Measurements from ENCODE around the gene CUL3. TPM values are rescaled to one million over a fixed set of nuclear protein-coding genes. Genes with fewer than 3 reads are reported as not detected.

Gene CUL3
- total and polyA plus RNA-seq, 2 of the 8 experiments (the other 6 are each of a cell fraction or from before 2014, with no cell fraction given): 28.5 to 113 TPM

DNA sequence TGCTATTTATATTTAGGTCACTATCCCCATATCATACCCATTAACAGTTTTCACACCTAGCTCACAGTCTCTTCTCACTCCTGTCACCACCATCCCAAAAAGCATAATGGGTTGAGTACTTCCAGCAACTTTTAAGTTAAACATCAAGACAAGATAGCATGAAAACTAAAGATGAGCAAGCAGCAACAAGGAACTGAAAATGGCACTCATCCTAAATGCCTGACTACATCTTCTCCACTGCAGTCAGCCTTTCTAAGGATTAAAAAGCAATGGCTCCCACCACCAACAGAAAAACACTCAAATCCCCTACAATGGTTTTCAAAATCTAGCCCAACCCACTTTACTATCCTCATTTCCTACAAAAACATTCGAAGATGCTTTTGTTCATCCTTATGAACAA is 38.2 kb downstream of the CUL3 start:
- Histone ChIP-seq H3K79me2 (ENCODE audit: control insufficient read depth in 1 of 2, insufficient read depth in 2 of 2, low read length in 2 of 2) (peaks cover 3 to 94% of the 10 kb centered on the region in 2 experiments; a peak in 3 of 4 replicates), H2AFZ (ENCODE audit: low read length) (no peak overlapping the region), H3K4ac (replicated peaks; ENCODE audit: insufficient read length, low read depth, low read length) (no peak overlapping the region), H2BK120ac (replicated peaks; ENCODE audit: low read depth, low read length) (no peak overlapping the region), H3K9me3 (ENCODE audit: insufficient read depth in 2 of 2, low read depth in 1 of 2, low read length in 1 of 2) (no peaks in the 10 kb centered on the region), H4K8ac (ENCODE audit: extremely low read depth, insufficient read depth, low read length) (no peak overlapping the region), H3K18ac (ENCODE audit: extremely low read depth, low read length) (no peak overlapping the region), H3K23me2 (ENCODE audit: low read depth, low read length) (no peaks in the 10 kb centered on the region; the same call in 1 of the 2 replicates), H3K27me3 (replicated peaks in 1 of 4; ENCODE audit: control insufficient read depth in 3 of 4, extremely low read depth in 1 of 4, insufficient read depth in 3 of 4, low read length in 3 of 4) (no peaks in the 10 kb centered on the region), H2BK20ac (ENCODE audit: low read length) (no peak overlapping the region), H3K56ac (replicated peaks; ENCODE audit: insufficient read length, low read depth, low read length) (no peak overlapping the region), H4K91ac (replicated peaks; ENCODE audit: insufficient read length, low read length) (no peak overlapping the region), H3K4me2 (ENCODE audit: insufficient read depth in 1 of 2, low read depth in 2 of 2, low read length in 2 of 2) (no peak overlapping the region), H3K4me1 (replicated peaks in 1 of 4; ENCODE audit: control insufficient read depth in 3 of 4, insufficient read depth in 4 of 4, low read length in 3 of 4) (peaks cover 0 to 10% (median 0%) of the 10 kb centered on the region in 4 experiments; a peak in 2 of 7 replicates), H2BK5ac (ENCODE audit: low read depth, low read length) (no peak overlapping the region), H3K23ac (ENCODE audit: insufficient read length) (no peak overlapping the region), H3K36me3 (ENCODE audit: control insufficient read depth in 2 of 4, insufficient read depth in 4 of 4, low read length in 3 of 4) (peaks cover 0 to 11% (median 0%) of the 10 kb centered on the region in 4 experiments; a peak in 3 of 8 replicates), H2AK5ac (ENCODE audit: low read depth, low read length) (no peak overlapping the region), H3K14ac (ENCODE audit: insufficient read length) (no peak overlapping the region), H3K27ac (ENCODE audit: low read depth, low read length) (no peak overlapping the region), H3K9ac (replicated peaks in 1 of 4; ENCODE audit: extremely low read depth in 1 of 4, low read depth in 3 of 4, low read length in 3 of 4) (no peak overlapping the region), H2BK12ac (ENCODE audit: low read depth, low read length) (no peak overlapping the region), H4K5ac (ENCODE audit: insufficient read length, low read depth, low read length) (no peak overlapping the region), H3K4me3 (ENCODE audit: extremely low read depth in 1 of 4, insufficient read depth in 2 of 4, low read depth in 3 of 4, low read length in 4 of 4) (no peak overlapping the region), H4K20me1 (replicated peaks in 1 of 2; ENCODE audit: control insufficient read depth in 1 of 2, insufficient read depth in 2 of 2, low read length in 2 of 2) (peaks cover 0 to 3% of the 10 kb centered on the region in 2 experiments), H2BK15ac (ENCODE audit: low read length) (no peak overlapping the region), H3K79me1 (ENCODE audit: low read depth, low read length) (peaks cover 7% of the 10 kb centered on the region)
- 81% methylated on average over 1 of the region's 1 CpG; no CpG with 5 or more reads in 1 of the 2 experiments for WGBS, 2 experiments (ENCODE audit: extremely low coverage in 1 of 2, insufficient coverage in 1 of 2, insufficient read length in 1 of 2, insufficient replicate concordance in 2 of 2, low coverage in 1 of 2, low lambda C conversion rate in 2 of 2, missing lambda C conversion rate in 1 of 2)
- POLR2A ChIA-PET (ENCODE audit: partially characterized antibody): interaction anchor here (1.2 kb wide), 1 partner anchor 13 kb away, joined by 4 read pairs; no protein-coding TSS in a partner anchor
- CTCF ChIA-PET (ENCODE audit: partially characterized antibody): interaction anchor here (1.7 kb wide), 1 partner anchor 100 kb away, joined by 5 read pairs; no protein-coding TSS in a partner anchor
- TF ChIP-seq JUND (IDR thresholded peaks at IDR 0.05; ENCODE audit: low read length) (no peak), YY1 (IDR thresholded peaks at IDR 0.05; ENCODE audit: low read depth, low read length) (no peak), KDM4A (IDR thresholded peaks at IDR 0.05; ENCODE audit: low read depth, low read length, severe bottlenecking) (no peak), SIRT6 (IDR thresholded peaks at IDR 0.05; ENCODE audit: low read length) (no peak), PHF8 (conservative IDR thresholded peaks at IDR 0.05; ENCODE audit: low read depth, low read length) (no peak), SP2 (IDR thresholded peaks at IDR 0.05; ENCODE audit: low read length) (no peak)
- TF ChIP-seq, protein P1, sequence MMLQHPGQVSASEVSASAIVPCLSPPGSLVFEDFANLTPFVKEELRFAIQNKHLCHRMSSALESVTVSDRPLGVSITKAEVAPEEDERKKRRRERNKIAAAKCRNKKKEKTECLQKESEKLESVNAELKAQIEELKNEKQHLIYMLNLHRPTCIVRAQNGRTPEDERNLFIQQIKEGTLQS (IDR thresholded peaks at IDR 0.05; ENCODE audit: insufficient read depth, low read depth, low read length): no peak
- FAIRE-seq (no peak), DNase-seq (ENCODE audit: low read depth in 1 of 2, low spot score in 2 of 2) (no peak)

Data from H1 (cell line).